Measurements from ENCODE around the gene MVD. TPM values are rescaled to one million over a fixed set of nuclear protein-coding genes. Genes with fewer than 3 reads are reported as not detected.

Gene MVD
- total and polyA plus RNA-seq, 2 of the 13 experiments (the other 11 are each of a cell fraction or from before 2014, with no cell fraction given) = 28.1 to 187 TPM

DNA sequence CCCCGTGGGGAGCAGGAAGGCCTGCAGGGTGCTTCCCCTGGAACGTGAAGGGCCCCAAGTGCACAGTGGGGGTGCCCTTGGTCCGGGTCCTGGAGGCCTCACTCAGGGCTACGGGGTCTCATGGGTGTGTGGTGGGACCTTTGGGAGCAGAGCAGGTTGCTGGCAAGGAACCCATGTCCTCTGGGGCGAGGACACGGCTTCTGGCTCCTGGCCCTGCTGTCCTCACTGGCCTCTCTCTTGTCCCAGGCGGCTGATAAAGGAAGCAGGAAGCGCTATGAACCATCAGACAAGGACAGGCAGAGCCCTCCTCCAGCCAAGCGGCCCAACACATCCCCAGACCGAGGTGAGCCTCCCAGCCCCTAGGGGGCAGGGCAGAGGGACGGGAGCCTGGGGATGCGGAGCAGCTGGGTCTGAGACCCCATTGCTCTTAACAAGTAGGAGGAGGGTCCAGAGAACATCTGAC is 34.3 kb downstream of the MVD start (continued):
- TF ChIP-seq NFAT5 (CRISPR knock-in tag; IDR thresholded peaks at IDR 0.05) = no peak
- no peak for TF ChIP-seq RFXANK (CRISPR knock-in tag; IDR thresholded peaks at IDR 0.05)
- no peak for TF ChIP-seq RXRB (CRISPR knock-in tag; IDR thresholded peaks at IDR 0.05; ENCODE audit: borderline replicate concordance)
- TF ChIP-seq ARNT2 (CRISPR knock-in tag; IDR thresholded peaks at IDR 0.05; ENCODE audit: low read depth) = no peak
- no peak for TF ChIP-seq KAT2B (IDR thresholded peaks at IDR 0.05; ENCODE audit: borderline replicate concordance, low read depth, low read length)
- TF ChIP-seq GTF3A (CRISPR knock-in tag; conservative IDR thresholded peaks at IDR 0.05) = no peak
- peak; percentile 13; the same call in 1 of the 2 replicates for TF ChIP-seq ZNF768 (CRISPR knock-in tag; IDR thresholded peaks at IDR 0.05)
- TF ChIP-seq, protein P1, sequence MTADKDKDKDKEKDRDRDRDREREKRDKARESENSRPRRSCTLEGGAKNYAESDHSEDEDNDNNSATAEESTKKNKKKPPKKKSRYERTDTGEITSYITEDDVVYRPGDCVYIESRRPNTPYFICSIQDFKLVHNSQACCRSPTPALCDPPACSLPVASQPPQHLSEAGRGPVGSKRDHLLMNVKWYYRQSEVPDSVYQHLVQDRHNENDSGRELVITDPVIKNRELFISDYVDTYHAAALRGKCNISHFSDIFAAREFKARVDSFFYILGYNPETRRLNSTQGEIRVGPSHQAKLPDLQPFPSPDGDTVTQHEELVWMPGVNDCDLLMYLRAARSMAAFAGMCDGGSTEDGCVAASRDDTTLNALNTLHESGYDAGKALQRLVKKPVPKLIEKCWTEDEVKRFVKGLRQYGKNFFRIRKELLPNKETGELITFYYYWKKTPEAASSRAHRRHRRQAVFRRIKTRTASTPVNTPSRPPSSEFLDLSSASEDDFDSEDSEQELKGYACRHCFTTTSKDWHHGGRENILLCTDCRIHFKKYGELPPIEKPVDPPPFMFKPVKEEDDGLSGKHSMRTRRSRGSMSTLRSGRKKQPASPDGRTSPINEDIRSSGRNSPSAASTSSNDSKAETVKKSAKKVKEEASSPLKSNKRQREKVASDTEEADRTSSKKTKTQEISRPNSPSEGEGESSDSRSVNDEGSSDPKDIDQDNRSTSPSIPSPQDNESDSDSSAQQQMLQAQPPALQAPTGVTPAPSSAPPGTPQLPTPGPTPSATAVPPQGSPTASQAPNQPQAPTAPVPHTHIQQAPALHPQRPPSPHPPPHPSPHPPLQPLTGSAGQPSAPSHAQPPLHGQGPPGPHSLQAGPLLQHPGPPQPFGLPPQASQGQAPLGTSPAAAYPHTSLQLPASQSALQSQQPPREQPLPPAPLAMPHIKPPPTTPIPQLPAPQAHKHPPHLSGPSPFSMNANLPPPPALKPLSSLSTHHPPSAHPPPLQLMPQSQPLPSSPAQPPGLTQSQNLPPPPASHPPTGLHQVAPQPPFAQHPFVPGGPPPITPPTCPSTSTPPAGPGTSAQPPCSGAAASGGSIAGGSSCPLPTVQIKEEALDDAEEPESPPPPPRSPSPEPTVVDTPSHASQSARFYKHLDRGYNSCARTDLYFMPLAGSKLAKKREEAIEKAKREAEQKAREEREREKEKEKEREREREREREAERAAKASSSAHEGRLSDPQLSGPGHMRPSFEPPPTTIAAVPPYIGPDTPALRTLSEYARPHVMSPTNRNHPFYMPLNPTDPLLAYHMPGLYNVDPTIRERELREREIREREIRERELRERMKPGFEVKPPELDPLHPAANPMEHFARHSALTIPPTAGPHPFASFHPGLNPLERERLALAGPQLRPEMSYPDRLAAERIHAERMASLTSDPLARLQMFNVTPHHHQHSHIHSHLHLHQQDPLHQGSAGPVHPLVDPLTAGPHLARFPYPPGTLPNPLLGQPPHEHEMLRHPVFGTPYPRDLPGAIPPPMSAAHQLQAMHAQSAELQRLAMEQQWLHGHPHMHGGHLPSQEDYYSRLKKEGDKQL (CRISPR knock-in tag; IDR thresholded peaks at IDR 0.05; ENCODE audit: low read depth) = no peak
- no peak for TF ChIP-seq MAF1 (CRISPR knock-in tag; IDR thresholded peaks at IDR 0.05; ENCODE audit: borderline replicate concordance)
- no peak for TF ChIP-seq GPBP1L1 (CRISPR knock-in tag; IDR thresholded peaks at IDR 0.05)
- TF ChIP-seq CSRNP1 (CRISPR knock-in tag; IDR thresholded peaks at IDR 0.05) = no peak
- 0 out of 2 replicates have a peak, but pooled peaks have one; percentile 23 for TF ChIP-seq HOMEZ (CRISPR knock-in tag; IDR thresholded peaks at IDR 0.05; ENCODE audit: low read depth)
- no peak for TF ChIP-seq ZFAT (CRISPR knock-in tag; conservative IDR thresholded peaks at IDR 0.05)
- TF ChIP-seq NFATC3 (CRISPR knock-in tag; IDR thresholded peaks at IDR 0.05) = no peak
- TF ChIP-seq NPAS2 (CRISPR knock-in tag; IDR thresholded peaks at IDR 0.05; ENCODE audit: borderline replicate concordance) = no peak

All from HepG2 (cell line).